DOHH2 (cell line): Measurements from ENCODE around the gene APBB3.

Experiments
- EZH2phosphoT487 ChIP-seq: fragments of 200-600 bp; sonication (generic); IDR thresholded peaks from 2 replicates; pipeline ENCODE4 v1.6.1; 2017; ENCODE audit warnings: borderline replicate concordance, mild to moderate bottlenecking, antibody characterized with exemption, low read length, moderate library complexity, mixed read lengths
- TF ChIP-seq, protein P1 (sequence below): fragments of 200-600 bp; sonication (generic); IDR thresholded peaks from one replicate; pipeline ENCODE4 v1.5.1; 2014; ENCODE audit warnings: antibody characterized with exemption, mild to moderate bottlenecking, low read depth, low read length; ENCODE audit not compliant: poor library complexity, severe bottlenecking

DNA sequence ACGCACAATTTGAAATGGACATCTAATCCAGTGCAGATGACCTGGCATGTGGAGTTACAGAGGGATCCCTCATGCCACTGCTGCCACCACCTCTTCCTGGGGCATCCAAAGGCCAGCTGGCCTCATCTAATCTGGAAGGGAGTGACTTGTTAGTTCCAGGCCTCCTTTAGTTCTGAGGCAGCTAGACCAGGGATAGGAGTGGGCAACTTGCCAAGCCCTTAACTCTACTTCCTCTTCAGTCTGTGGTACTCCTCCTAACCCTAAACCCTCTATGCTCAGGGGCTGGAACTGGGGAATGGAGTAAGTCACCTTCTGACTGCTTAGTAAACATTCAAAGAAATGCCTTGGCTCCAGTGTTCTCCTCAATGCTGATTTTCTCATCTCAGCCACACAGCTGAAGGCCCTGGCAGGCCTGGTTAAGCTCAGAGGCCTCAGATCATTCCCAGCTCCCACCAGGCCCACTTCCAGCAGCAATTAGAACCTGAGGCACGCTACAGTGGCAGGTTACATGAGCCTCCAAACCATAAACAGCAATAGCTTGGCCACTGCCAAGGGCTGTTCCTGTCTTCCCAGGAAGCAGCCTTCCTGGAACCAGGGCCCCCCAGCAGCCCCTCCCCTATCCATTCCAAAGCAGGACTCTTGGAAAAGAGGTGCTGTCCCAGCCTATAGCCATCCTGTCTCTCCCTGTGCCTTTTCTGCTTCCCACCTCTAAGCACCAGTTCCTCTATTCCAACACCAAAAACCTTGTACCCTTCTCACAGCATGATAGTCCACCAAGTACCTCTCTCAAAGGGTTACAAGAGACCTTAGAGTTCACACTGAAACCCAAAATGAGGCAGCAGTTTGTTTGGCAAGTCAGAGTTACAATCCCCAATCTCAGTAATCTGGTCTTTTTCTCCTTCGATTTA is 14.9 kb downstream of the APBB3 start:
- TF ChIP-seq, protein P1, sequence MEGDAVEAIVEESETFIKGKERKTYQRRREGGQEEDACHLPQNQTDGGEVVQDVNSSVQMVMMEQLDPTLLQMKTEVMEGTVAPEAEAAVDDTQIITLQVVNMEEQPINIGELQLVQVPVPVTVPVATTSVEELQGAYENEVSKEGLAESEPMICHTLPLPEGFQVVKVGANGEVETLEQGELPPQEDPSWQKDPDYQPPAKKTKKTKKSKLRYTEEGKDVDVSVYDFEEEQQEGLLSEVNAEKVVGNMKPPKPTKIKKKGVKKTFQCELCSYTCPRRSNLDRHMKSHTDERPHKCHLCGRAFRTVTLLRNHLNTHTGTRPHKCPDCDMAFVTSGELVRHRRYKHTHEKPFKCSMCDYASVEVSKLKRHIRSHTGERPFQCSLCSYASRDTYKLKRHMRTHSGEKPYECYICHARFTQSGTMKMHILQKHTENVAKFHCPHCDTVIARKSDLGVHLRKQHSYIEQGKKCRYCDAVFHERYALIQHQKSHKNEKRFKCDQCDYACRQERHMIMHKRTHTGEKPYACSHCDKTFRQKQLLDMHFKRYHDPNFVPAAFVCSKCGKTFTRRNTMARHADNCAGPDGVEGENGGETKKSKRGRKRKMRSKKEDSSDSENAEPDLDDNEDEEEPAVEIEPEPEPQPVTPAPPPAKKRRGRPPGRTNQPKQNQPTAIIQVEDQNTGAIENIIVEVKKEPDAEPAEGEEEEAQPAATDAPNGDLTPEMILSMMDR: no peak
- TF ChIP-seq EZH2phosphoT487: no peak
